DND-41 (cell line): Measurements from ENCODE around the gene DLG2.

Experiments
- EZH2 ChIP-seq: IDR thresholded peaks from 3 replicates; pipeline ENCODE4 v1.6.1; 2012; ENCODE audit warnings: borderline replicate concordance, low read depth, mild to moderate bottlenecking, moderate library complexity, low read length, inconsistent platforms; ENCODE audit not compliant: severe bottlenecking
- TF ChIP-seq, protein P1 (sequence below): IDR thresholded peaks from 2 replicates; pipeline ENCODE4 v1.5.1; 2012; ENCODE audit warnings: borderline replicate concordance, low read length, moderate library complexity, mild to moderate bottlenecking; ENCODE audit not compliant: poor library complexity, severe bottlenecking; ENCODE audit errors: extremely low read depth

DNA sequence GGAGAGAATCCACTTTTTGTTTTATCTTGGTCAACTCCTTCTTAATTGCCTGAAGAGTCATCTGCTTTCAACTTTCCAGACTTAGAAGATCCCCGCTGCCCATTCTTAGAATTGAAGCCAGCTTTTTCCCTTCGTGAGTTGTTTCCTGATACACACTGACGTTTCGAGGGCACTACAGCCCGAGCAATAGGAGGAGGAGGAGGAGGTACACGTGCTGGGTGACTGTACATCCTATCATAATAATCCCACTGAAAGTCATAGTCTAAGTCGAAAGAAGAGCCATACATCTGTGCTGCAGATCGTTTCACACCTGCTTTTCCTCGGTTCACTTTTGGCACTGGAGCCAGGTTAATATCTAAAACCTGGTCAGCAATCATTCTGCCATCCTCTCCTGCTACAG lies 606.1 kb downstream of the DLG2 start:
- no peak for TF ChIP-seq EZH2
- TF ChIP-seq, protein P1, sequence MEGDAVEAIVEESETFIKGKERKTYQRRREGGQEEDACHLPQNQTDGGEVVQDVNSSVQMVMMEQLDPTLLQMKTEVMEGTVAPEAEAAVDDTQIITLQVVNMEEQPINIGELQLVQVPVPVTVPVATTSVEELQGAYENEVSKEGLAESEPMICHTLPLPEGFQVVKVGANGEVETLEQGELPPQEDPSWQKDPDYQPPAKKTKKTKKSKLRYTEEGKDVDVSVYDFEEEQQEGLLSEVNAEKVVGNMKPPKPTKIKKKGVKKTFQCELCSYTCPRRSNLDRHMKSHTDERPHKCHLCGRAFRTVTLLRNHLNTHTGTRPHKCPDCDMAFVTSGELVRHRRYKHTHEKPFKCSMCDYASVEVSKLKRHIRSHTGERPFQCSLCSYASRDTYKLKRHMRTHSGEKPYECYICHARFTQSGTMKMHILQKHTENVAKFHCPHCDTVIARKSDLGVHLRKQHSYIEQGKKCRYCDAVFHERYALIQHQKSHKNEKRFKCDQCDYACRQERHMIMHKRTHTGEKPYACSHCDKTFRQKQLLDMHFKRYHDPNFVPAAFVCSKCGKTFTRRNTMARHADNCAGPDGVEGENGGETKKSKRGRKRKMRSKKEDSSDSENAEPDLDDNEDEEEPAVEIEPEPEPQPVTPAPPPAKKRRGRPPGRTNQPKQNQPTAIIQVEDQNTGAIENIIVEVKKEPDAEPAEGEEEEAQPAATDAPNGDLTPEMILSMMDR = no peak
